Fibroblast of skin of right quadriceps (primary cell): ENCODE results near the gene NUCKS1.

ENCODE experiments used
- DNase-seq: peaks from one replicate; pipeline ENCODE4 v3.0.0-alpha.2; 2013

NUCKS1 gene

GRCh38 chr1:205769641-205770365, 19.8 kb upstream of the NUCKS1 start:
- DNase-seq: peak; percentile 35

GRCh38 chr1:205767248-205767647, 17.3 kb upstream of the NUCKS1 start:
- no peak for DNase-seq

- DNase-seq: no peak
These were observed 16.6 kb upstream of the NUCKS1 start for GRCh38 chr1:205766570-205766969.

- peak; percentile 60 for DNase-seq
These were observed 16.1 kb upstream of the NUCKS1 start for GRCh38 chr1:205766038-205766437.

- no peak for DNase-seq
These were observed 14.6 kb upstream of the NUCKS1 start for GRCh38 chr1:205764578-205764977.

GRCh38 chr1:205763980-205764379, 14.0 kb upstream of the NUCKS1 start:
- DNase-seq: no peak

- no peak for DNase-seq
These were observed 10.6 kb upstream of the NUCKS1 start for GRCh38 chr1:205760606-205761005.

GRCh38 chr1:205756552-205756951, 6.6 kb upstream of the NUCKS1 start:
- no peak for DNase-seq

- DNase-seq: no peak
These were observed 4.9 kb upstream of the NUCKS1 start for GRCh38 chr1:205754857-205755256.

- peak; percentile 54 for DNase-seq
These were observed 1.2 kb upstream of the NUCKS1 start for GRCh38 chr1:205751036-205751651.

- DNase-seq: peak; percentile 98
These were observed 496 bp downstream of the NUCKS1 start for GRCh38 chr1:205749234-205750137.

- DNase-seq: peak; percentile 71
These were observed 1.4 kb downstream of the NUCKS1 start for GRCh38 chr1:205748403-205749233.

- no peak for DNase-seq
These were observed 3.1 kb downstream of the NUCKS1 start for GRCh38 chr1:205746757-205747412.

- DNase-seq: no peak
These were observed 5.6 kb downstream of the NUCKS1 start for GRCh38 chr1:205744403-205744802.

GRCh38 chr1:205743977-205744376, 6.0 kb downstream of the NUCKS1 start:
- no peak for DNase-seq

GRCh38 chr1:205741681-205742080, 8.3 kb downstream of the NUCKS1 start:
- no peak for DNase-seq

GRCh38 chr1:205739348-205740160, 10.4 kb downstream of the NUCKS1 start:
- peak; percentile 42 for DNase-seq

GRCh38 chr1:205735218-205735617, 14.8 kb downstream of the NUCKS1 start:
- DNase-seq: no peak

GRCh38 chr1:205733438-205734175, 16.4 kb downstream of the NUCKS1 start:
- no peak for DNase-seq

GRCh38 chr1:205729945-205730610, 19.9 kb downstream of the NUCKS1 start:
- DNase-seq: no peak
